Measurements from ENCODE around the gene SYT8. TPM values are rescaled to one million over a fixed set of nuclear protein-coding genes. Genes with fewer than 3 reads are reported as not detected.
"Not testable (repeated sequence)": the region's sequence is repeated elsewhere in the genome, so short reads cannot be mapped to it uniquely, and the experiment has no call there.

The SYT8 gene
- total RNA-seq, 1 donor from 2014 or later, result 6.7 TPM

GRCh38 chr11:1874441-1875092 is 39.8 kb downstream of the SYT8 start:
- not testable (repeated sequence) for DNase-seq

GRCh38 chr11:1875093-1875850 is 40.5 kb downstream of the SYT8 start:
- DNase-seq, result no peak

- DNase-seq, result not testable (repeated sequence)
Observed at GRCh38 chr11:1875851-1876301, 41.1 kb downstream of the SYT8 start.

GRCh38 chr11:1876361-1877063 is 41.7 kb downstream of the SYT8 start:
- peak; percentile 82 for DNase-seq

GRCh38 chr11:1877211-1878136 is 42.7 kb downstream of the SYT8 start:
- peak; percentile 51 for DNase-seq

- DNase-seq, result peak; percentile 71
Observed at GRCh38 chr11:1878137-1879031, 43.6 kb downstream of the SYT8 start.

GRCh38 chr11:1879342-1879940 is 44.7 kb downstream of the SYT8 start:
- no peak for DNase-seq

- DNase-seq, result peak; percentile 60
Observed at GRCh38 chr11:1879941-1880720, 45.3 kb downstream of the SYT8 start.

GRCh38 chr11:1880746-1881441 is 46.1 kb downstream of the SYT8 start:
- no peak for DNase-seq

GRCh38 chr11:1881442-1882264 is 46.9 kb downstream of the SYT8 start:
- peak; percentile 88 for DNase-seq

GRCh38 chr11:1882265-1883238 is 47.8 kb downstream of the SYT8 start:
- DNase-seq, result peak; percentile 82

- no peak for DNase-seq
Observed at GRCh38 chr11:1883346-1884302, 48.8 kb downstream of the SYT8 start.

GRCh38 chr11:1884303-1884700 is 49.5 kb downstream of the SYT8 start:
- DNase-seq, result no peak

GRCh38 chr11:1886551-1886950 is 51.8 kb downstream of the SYT8 start:
- not testable (repeated sequence) for DNase-seq
